ENCODE measurements around the gene LMO1. TPM values are rescaled to one million over a fixed set of nuclear protein-coding genes. Genes with fewer than 3 reads are reported as not detected.

The LMO1 gene
- total RNA-seq, 1 donor from 2014 or later, result 1.8 TPM

DNA sequence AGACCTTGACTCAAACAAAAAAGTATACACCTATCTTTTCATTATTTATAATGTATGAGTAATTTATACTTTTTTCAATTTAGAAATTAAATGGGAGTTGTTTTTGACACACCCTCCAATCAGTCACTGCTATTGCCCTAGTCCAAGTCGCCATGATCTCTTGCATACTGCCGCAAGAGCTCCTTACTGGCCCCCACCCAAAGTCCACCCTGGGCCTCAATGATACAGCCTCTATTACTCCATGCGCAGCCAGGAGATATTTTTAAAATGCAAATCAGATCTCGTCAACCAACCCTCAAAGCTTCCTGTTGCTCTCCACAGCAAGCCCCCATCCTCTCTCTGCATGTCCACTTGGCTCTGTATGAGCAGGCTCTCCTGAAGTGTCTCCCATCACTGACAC lies 12.8 kb upstream of the LMO1 start:
- TF ChIP-seq, protein P1, sequence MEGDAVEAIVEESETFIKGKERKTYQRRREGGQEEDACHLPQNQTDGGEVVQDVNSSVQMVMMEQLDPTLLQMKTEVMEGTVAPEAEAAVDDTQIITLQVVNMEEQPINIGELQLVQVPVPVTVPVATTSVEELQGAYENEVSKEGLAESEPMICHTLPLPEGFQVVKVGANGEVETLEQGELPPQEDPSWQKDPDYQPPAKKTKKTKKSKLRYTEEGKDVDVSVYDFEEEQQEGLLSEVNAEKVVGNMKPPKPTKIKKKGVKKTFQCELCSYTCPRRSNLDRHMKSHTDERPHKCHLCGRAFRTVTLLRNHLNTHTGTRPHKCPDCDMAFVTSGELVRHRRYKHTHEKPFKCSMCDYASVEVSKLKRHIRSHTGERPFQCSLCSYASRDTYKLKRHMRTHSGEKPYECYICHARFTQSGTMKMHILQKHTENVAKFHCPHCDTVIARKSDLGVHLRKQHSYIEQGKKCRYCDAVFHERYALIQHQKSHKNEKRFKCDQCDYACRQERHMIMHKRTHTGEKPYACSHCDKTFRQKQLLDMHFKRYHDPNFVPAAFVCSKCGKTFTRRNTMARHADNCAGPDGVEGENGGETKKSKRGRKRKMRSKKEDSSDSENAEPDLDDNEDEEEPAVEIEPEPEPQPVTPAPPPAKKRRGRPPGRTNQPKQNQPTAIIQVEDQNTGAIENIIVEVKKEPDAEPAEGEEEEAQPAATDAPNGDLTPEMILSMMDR (conservative IDR thresholded peaks at IDR 0.05), result no peak
- Mint-ChIP-seq H3K4me3 (no peak overlapping the region), H3K9me3 (peaks cover 5% of the 10 kb centered on the region), H3K27ac (ENCODE audit: unreplicated experiment) (no peak overlapping the region), H3K36me3 (ENCODE audit: low read depth) (no peaks in the 10 kb centered on the region), H3K4me1 (no peaks in the 10 kb centered on the region), H3K27me3 (ENCODE audit: low read depth) (peaks cover 25% of the 10 kb centered on the region)
- DNase-seq (ENCODE audit: low read depth, low spot score), result no peak

DNA sequence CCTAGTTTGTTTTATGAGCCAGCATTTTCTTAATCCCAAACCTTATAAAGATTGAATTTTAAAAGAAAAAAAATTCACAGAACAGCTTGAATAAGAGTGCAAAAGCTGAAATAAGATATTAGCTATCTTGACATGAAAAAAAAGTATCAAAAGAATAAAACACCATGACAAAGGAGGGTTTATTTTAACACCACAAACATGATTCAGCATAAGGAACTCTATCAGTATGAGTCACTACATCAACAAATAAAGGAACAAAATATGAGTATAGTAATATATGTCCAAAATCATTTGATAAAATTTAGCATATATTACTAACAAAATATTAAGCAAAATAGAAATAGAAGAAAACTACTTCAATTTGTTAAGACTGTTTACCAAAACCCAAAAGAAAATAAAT lies 9.6 kb upstream of the LMO1 start:
- H3K36me3 Mint-ChIP-seq (ENCODE audit: low read depth), result no peaks in the 10 kb centered on the region
- peaks cover 5% of the 10 kb centered on the region for H3K9me3 Mint-ChIP-seq
- H3K27me3 Mint-ChIP-seq (ENCODE audit: low read depth), result peaks cover 55% of the 10 kb centered on the region

DNA sequence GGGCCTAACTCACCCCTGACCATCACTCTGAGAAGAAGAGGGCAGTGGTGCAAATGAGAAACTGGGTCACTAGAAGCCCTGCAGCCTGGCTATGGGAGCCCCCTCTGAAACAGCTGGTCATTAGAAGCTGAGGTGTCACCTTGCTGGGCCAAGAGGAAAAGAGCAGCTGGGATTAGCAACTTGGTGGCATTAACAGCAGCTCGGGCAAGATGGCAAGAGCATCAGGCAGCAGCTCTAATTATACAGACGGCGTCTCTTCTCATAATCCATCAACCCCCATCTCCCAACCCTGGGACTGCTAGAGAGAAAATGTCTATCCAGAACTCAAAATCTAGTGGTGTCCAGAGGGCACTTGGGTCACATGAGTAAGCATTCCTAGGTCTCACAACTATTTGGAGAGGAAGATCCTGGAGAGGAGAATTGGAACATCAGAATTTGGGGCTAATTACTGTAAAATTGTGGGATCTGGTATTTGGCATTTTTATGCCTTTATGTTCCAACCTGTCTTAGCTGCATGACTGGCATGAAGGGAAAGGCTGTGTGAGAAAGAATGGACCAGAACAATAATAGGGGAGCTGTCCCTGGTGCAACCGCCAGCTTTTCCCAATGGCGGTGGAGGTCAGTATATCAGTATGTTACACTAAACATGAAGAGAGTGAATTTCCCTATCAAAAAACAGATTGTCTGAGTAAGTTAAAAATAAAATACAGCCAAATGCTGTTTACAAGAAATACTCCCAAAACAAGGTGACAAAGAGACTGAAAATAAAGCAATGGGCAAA lies 7.6 kb upstream of the LMO1 start:
- DNase-seq (ENCODE audit: low read depth, low spot score), result no peak
- Mint-ChIP-seq H3K36me3 (ENCODE audit: low read depth) (no peaks in the 10 kb centered on the region), H3K4me1 (peaks cover 12% of the 10 kb centered on the region), H3K9me3 (peaks cover 5% of the 10 kb centered on the region), H3K4me3 (no peak overlapping the region), H3K27ac (ENCODE audit: unreplicated experiment) (no peak overlapping the region), H3K27me3 (ENCODE audit: low read depth) (peaks cover 71% of the 10 kb centered on the region)
- TF ChIP-seq, protein P1 (conservative IDR thresholded peaks at IDR 0.05), result no peak

More for the DNA sequence above, 9.6 kb upstream of the LMO1 start:
- Mint-ChIP-seq H3K4me1 (peaks cover 12% of the 10 kb centered on the region), H3K4me3 (no peak overlapping the region), H3K27ac (ENCODE audit: unreplicated experiment) (no peak overlapping the region)
- DNase-seq (ENCODE audit: low read depth, low spot score), result no peak
- TF ChIP-seq, protein P1 (conservative IDR thresholded peaks at IDR 0.05), result no peak

DNA sequence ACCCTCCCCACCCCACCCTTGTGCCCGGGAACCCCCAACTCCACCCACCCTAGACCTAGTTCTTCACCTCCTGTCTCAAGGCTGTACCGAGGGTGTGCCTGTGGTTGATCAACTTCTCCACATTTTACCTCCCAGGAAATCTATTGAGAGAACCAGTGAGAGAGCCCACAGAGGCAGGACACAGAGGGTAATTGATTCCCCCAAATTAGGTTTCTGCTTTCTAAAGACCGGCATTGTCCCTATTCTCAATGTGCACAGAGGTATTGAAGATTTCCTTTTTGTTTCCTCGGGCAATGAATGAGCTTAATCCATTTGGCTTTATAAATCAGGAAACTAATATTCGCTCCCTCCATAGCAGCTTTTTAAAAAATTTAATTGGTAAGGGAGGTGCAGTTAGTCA lies 6.0 kb upstream of the LMO1 start:
- Mint-ChIP-seq H3K27ac (ENCODE audit: unreplicated experiment) (no peak overlapping the region), H3K4me3 (peak overlapping the region; percentile 77), H3K27me3 (ENCODE audit: low read depth) (peaks cover 83% of the 10 kb centered on the region), H3K4me1 (peaks cover 12% of the 10 kb centered on the region), H3K9me3 (peaks cover 5% of the 10 kb centered on the region), H3K36me3 (ENCODE audit: low read depth) (no peaks in the 10 kb centered on the region)
- DNase-seq (ENCODE audit: low read depth, low spot score), result no peak
- TF ChIP-seq, protein P1 (conservative IDR thresholded peaks at IDR 0.05), result no peak

DNA sequence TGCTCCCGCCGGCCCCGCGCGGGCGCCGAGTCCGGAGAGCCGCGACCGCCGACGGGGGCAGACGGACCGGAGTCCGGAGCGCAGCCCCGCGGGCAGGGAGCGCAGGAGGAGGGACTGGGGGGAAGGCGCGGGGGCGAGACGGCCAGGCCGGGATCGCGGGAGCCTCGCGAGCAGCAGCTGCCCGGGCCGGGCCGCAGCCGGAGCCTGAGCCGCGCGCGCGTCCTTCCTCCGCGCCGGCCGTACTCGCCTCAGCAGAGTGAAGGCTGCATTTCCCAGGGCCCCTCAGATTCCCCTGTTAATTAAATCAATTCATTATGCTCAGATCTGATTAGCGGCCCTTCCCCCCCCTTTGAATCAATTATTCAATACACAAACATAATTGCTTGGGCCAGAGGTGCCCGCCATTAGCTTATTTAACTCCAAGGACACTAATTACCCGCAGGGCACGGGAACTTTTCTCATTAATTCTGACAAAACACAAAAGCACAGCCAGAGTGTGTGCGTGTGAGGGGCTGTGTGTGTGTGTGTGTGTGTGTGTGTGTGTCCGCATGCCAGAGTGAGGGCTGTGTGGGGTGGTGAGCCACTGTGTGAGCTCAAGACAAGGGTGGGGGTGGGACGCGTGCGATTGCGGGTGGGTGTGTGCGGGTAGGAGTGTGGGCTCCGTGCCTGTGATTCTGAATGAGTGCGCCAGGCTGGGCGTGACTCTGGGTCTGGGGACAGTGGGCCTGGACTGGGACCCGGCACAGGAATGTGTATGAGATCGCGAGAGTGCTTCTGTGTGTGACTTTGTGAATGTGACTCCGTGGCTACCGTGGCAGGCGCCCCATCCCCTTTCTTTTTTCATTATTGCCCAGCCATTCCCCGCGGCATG lies 5.1 kb upstream of the LMO1 start:
- Mint-ChIP-seq H3K36me3 (ENCODE audit: low read depth) (no peaks in the 10 kb centered on the region), H3K4me3 (peak overlapping the region; percentile 86), H3K27ac (ENCODE audit: unreplicated experiment) (peak overlapping the region; percentile 19), H3K4me1 (peaks cover 16% of the 10 kb centered on the region), H3K9me3 (no peaks in the 10 kb centered on the region), H3K27me3 (ENCODE audit: low read depth) (peaks cover 84% of the 10 kb centered on the region)
- TF ChIP-seq, protein P1 (conservative IDR thresholded peaks at IDR 0.05), result no peak
- DNase-seq (ENCODE audit: low read depth, low spot score), result peak; percentile 24

Measured in neural crest cell (in vitro differentiated cells).